Activated CD4-positive, CD25-positive, alpha-beta regulatory T cell treated with anti-CD3 and anti-CD28 coated beads, Interleukin-2, amount 50 U/mL, for 24 hours (primary cell): Measurements from ENCODE around the gene SLX4IP.

Experiments used
- ATAC-seq, 2 donors: fragments of 150-1000 bp; cut with Tn5 transposase; one replicate each; pipeline ENCODE4 v1.10.0; 2021; ENCODE audit warnings: mild to moderate bottlenecking in 1 of 2, moderate library complexity in 1 of 2

SLX4IP gene

GRCh38 chr20:10669843-10670446 is 234.8 kb downstream of the SLX4IP start:
- ATAC-seq: no peak

GRCh38 chr20:10670501-10671220 is 235.6 kb downstream of the SLX4IP start:
- no peak for ATAC-seq

DNA sequence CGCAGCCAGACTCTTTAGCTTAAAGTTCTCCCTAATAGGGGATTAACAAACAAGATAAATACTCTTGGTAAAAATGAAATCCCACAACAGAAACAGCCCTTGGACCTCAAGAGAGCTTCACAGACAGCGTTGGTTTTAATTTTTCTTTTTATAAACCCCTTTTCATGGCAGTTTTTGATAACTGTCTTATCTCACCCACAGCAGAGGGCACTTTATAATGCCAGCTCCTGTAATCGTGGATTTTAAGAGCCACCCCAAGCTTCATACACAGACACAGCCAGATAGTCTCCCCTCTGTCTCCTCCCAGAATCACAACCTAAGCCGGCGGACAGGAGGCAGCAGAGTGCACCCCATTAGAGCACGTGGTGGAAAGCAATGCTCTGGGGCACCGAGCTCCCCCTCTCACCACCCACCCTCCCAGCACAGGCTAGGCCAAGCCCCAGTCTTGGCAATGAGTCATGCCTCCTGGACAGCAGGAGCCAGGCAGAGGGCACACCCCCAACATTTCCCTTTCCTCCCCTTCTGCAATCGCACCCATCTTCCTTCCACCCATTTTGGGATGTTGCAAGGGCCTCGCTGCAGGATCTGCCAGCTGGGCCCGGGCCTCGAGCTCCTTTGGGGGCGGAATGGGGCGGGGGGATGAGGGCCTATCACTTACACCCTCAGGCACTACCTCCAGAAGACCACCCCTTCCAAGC is 236.3 kb downstream of the SLX4IP start:
- ATAC-seq: peak in 1 of 2 donors; percentile 14

DNA sequence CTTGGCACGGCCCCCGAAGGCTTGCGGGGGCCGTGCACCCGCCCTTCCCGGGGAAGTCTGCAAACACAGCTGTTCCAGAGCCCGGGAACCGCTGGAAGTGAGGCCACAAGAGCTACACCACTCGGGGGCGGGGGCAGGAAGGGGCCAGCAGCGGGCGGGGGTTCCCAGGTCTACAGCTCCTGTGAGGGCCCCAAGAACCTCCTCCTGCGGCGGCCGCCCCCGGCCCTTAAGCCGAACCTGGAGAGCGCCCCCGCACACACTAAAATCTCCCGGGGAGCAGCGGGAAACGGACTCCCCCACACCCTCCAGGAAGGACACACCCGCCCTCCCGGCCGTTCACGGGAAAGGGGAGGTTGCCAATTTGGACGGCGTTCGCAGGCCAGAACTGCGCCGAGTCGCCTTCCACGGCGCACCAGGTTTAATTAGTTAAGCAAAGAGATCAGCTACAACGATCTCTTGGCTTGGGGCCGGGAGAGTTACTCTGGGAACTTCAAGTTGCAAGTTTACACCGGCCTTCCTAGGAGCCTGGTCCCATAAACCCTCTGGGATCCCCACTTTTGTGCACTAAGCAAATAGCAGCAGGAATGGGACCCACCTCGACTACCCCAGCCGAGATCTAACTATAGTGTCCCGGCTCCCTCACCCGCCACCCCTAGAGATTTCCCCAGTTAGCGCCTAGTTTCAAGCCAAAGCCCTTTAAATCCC is 237.0 kb downstream of the SLX4IP start:
- ATAC-seq: no peak

DNA sequence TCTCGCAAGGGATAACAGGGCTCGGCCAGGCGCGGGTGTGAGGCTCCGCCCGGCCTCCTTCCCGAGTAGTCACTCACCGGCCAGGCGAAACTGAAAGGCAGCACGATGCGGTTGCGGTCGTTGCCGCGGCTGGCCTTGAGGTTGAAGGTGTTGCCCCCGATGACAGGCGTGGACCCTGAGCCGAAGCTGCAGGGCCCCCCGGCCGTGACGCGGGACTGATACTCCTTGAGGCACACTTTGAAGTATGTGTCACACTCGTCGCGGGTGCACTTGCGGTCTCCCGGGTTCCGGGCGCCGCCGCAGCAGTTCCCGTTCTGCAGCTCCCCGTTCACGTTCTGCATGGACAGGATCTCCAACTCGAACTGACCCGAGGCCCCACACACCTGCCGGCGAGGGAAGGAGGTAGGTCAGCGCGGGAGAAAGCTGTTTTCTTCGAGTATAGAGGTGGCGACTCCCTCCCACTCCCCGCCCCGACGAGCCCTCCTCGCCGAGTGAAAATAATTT is 237.6 kb downstream of the SLX4IP start:
- peak; percentile 39 to 50 for ATAC-seq

GRCh38 chr20:10673176-10673841 is 238.2 kb downstream of the SLX4IP start:
- no peak for ATAC-seq

DNA sequence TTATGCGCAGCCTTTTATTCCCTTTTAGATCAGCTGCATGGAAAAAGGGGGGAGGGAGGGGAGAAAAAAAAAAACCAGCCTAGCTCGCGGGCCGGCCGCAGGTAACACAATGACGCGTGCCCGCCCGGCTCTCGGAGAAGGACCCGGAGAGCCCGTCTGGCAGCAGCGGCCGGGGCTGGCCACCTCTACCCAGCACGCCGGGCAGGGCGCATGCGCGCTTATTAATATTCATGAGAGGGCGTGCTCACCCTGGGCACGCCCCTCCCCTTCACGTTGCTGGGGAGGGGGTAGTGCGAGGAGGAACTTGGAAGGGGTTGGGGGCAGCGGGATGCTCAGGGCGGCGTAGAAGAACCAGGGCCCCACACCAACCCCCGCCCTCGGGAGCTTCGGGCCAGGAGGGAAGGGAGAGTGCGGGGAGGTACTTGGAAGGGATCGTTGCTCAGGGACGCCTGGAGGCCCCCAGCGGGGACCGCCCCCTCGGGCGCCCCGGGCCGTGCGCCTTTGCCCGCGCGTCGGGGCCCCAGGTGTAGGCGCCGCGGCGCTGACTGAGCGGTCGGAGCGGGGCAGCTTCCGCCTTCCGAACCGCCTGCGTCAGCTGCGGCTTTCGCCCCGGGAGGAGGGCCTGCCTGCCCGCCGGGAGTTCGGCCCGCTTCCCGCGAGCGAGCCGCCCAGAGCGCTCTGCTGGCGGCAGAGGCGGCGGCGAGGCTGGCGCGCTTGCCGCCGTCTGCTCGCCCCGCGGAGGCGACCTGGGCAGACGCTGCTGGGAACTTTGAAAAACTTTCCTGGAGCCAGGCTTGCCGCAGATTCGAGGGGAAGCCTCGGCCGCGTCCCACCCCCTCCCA is 239.0 kb downstream of the SLX4IP start, which contains the start of gene JAG1:
JAG1 (minus strand) TSS at position 158 of the 842 bp plus-strand sequence. CDS start 469 bp downstream, outside the sequence.
- peak; percentile 47 to 52 for ATAC-seq

- peak in 1 of 2 donors; percentile 25 for ATAC-seq
Measured at GRCh38 chr20:10674684-10675449, 239.8 kb downstream of the SLX4IP start.

GRCh38 chr20:10675450-10675848 is 240.3 kb downstream of the SLX4IP start:
- no peak for ATAC-seq

DNA sequence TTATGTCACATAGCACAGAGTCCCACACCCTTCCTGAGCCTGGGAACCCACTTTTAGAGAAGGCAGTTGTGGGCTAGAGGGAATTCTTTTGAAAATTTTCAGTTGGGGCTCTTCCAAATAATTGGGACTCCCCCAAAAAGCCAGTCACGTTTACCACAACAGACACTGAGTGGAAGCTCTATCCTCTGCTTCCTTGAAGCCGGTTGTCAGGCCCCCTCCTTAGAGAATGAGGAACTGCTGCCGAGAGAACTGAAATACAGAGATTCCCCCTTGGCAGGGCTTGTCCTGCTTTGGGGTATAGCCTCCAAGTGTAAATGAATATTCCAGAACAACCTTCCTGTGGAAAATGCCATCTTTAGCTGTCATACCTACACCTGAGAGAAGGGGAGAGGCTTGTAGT is 241.4 kb downstream of the SLX4IP start:
- no peak for ATAC-seq
